DOHH2 (cell line): ENCODE results near the gene SLC16A8.
"Not testable (repeated sequence)": the region's sequence is repeated elsewhere in the genome, so short reads cannot be mapped to it uniquely, and the experiment has no call there.

Experiments
- H3F3A ChIP-seq: fragments of 200-600 bp; sonication (generic), shearing (Covaris generic); 2 replicates; pipeline ENCODE4 v1.6.0; 2016; ENCODE audit warnings: antibody characterized with exemption, mild to moderate bottlenecking; ENCODE audit not compliant: control insufficient read depth, insufficient read depth
- H3K27ac ChIP-seq: fragments of 200-600 bp; sonication (generic); 2 replicates; pipeline ENCODE4 v1.5.1; 2014; ENCODE audit warnings: low read depth, mild to moderate bottlenecking, low read length, moderate library complexity
- H3K27me3 ChIP-seq: fragments of 200-600 bp; sonication (generic); 2 replicates; pipeline ENCODE4 v1.6.1; 2014; ENCODE audit warnings: mild to moderate bottlenecking, low read length, mixed read lengths; ENCODE audit not compliant: control insufficient read depth
- H3K36me3 ChIP-seq: fragments of 200-600 bp; sonication (generic); 2 replicates; pipeline ENCODE4 v1.6.1; 2014; ENCODE audit warnings: mild to moderate bottlenecking, low read length, moderate library complexity, mixed read lengths; ENCODE audit not compliant: control insufficient read depth
- H3K4me1 ChIP-seq: fragments of 200-600 bp; sonication (generic); 2 replicates; pipeline ENCODE4 v1.6.1; 2014; ENCODE audit warnings: mild to moderate bottlenecking, low read length, mixed read lengths; ENCODE audit not compliant: control insufficient read depth
- H3K4me2 ChIP-seq: fragments of 200-600 bp; sonication (generic); 2 replicates; pipeline ENCODE4 v1.6.0; 2014; ENCODE audit warnings: mild to moderate bottlenecking, low read length, moderate library complexity
- H3K4me3 ChIP-seq: fragments of 200-600 bp; sonication (generic); 2 replicates; pipeline ENCODE4 v1.5.1; 2014; ENCODE audit warnings: mild to moderate bottlenecking, low read length, mixed read lengths
- H3K79me2 ChIP-seq: fragments of 200-600 bp; sonication (generic); 2 replicates; pipeline ENCODE4 v1.6.1; 2014; ENCODE audit warnings: mild to moderate bottlenecking, low read length, mixed read lengths; ENCODE audit not compliant: control insufficient read depth
- H3K9me2 ChIP-seq: fragments of 200-600 bp; sonication (generic); replicated peaks from 2 replicates; pipeline ENCODE4 v1.6.1; 2014; ENCODE audit warnings: mild to moderate bottlenecking, low read length, mixed read lengths; ENCODE audit not compliant: control insufficient read depth
- H3K9me3 ChIP-seq: fragments of 200-600 bp; sonication (generic); 2 replicates; pipeline ENCODE4 v1.6.1; 2014; ENCODE audit warnings: antibody characterized with exemption, low read length, mixed read lengths; ENCODE audit not compliant: control insufficient read depth, insufficient read depth
- H4K20me1 ChIP-seq: fragments of 200-600 bp; sonication (generic); 2 replicates; pipeline ENCODE4 v1.6.0; 2014; ENCODE audit warnings: low read depth, mild to moderate bottlenecking, antibody characterized with exemption, low read length, moderate library complexity; ENCODE audit not compliant: control insufficient read depth, insufficient read depth
- CTCF ChIP-seq: fragments of 200-600 bp; sonication (generic); IDR thresholded peaks from one replicate; pipeline ENCODE4 v1.5.1; 2014; ENCODE audit warnings: antibody characterized with exemption, mild to moderate bottlenecking, low read depth, low read length; ENCODE audit not compliant: poor library complexity, severe bottlenecking
- EZH2phosphoT487 ChIP-seq: fragments of 200-600 bp; sonication (generic); IDR thresholded peaks from 2 replicates; pipeline ENCODE4 v1.6.1; 2017; ENCODE audit warnings: borderline replicate concordance, mild to moderate bottlenecking, antibody characterized with exemption, low read length, moderate library complexity, mixed read lengths

The SLC16A8 gene

GRCh38 chr22:38080850-38081635 lies 2.9 kb downstream of the SLC16A8 start:
- H4K20me1 ChIP-seq = no peaks in the 10 kb centered on the region
- H3K9me3 ChIP-seq = no peaks in the 10 kb centered on the region
- no peak overlapping the region for H3K27ac ChIP-seq
- no peaks in the 10 kb centered on the region for H3K79me2 ChIP-seq
- peaks cover 17% of the 10 kb centered on the region for H3K27me3 ChIP-seq
- no peak overlapping the region for H3K4me2 ChIP-seq
- TF ChIP-seq EZH2phosphoT487 = no peak
- TF ChIP-seq CTCF = no peak
- H3F3A ChIP-seq = no peaks in the 10 kb centered on the region
- H3K4me1 ChIP-seq = no peaks in the 10 kb centered on the region
- no peaks in the 10 kb centered on the region for H3K36me3 ChIP-seq
- no peak overlapping the region for H3K4me3 ChIP-seq
- H3K9me2 ChIP-seq = no peaks in the 10 kb centered on the region

- no peaks in the 10 kb centered on the region for H4K20me1 ChIP-seq
- H3K79me2 ChIP-seq = no peaks in the 10 kb centered on the region
- no peak overlapping the region for H3K4me3 ChIP-seq
- no peaks in the 10 kb centered on the region for H3K4me1 ChIP-seq
- no peaks in the 10 kb centered on the region for H3F3A ChIP-seq
- no peaks in the 10 kb centered on the region for H3K9me3 ChIP-seq
- no peak overlapping the region for H3K4me2 ChIP-seq
- TF ChIP-seq CTCF = no peak
- no peak for TF ChIP-seq EZH2phosphoT487
- H3K9me2 ChIP-seq = no peaks in the 10 kb centered on the region
- no peak overlapping the region for H3K27ac ChIP-seq
- no peaks in the 10 kb centered on the region for H3K36me3 ChIP-seq
- H3K27me3 ChIP-seq = peaks cover 17% of the 10 kb centered on the region
Measured at GRCh38 chr22:38080474-38080849, 3.5 kb downstream of the SLC16A8 start.

GRCh38 chr22:38079804-38080203 lies 4.2 kb downstream of the SLC16A8 start:
- Histone ChIP-seq H3K27me3 (peaks cover 17% of the 10 kb centered on the region), H3K9me2 (no peaks in the 10 kb centered on the region), H3K9me3 (no peaks in the 10 kb centered on the region), H3F3A (no peaks in the 10 kb centered on the region), H3K4me3 (no peak overlapping the region), H3K36me3 (no peaks in the 10 kb centered on the region), H4K20me1 (no peaks in the 10 kb centered on the region), H3K79me2 (no peaks in the 10 kb centered on the region), H3K4me2 (no peak overlapping the region), H3K4me1 (no peaks in the 10 kb centered on the region), H3K27ac (no peak overlapping the region)
- no peak for TF ChIP-seq CTCF

- H3K4me2 ChIP-seq, H3K36me3 ChIP-seq, H3F3A ChIP-seq, H3K27ac ChIP-seq, H3K9me3 ChIP-seq, H3K4me1 ChIP-seq, H3K79me2 ChIP-seq, H4K20me1 ChIP-seq, H3K9me2 ChIP-seq, H3K4me3 ChIP-seq: not testable (repeated sequence)
- peaks cover 17% of the 10 kb centered on the region for H3K27me3 ChIP-seq
Measured at GRCh38 chr22:38079208-38079607, 4.8 kb downstream of the SLC16A8 start.
